Fibroblast of skin of left biceps (primary cell): ENCODE measurements around the gene SLC35E4.
A peak's percentile ranks its signal among the peaks of the same experiment; 100 is the strongest.
"Not testable (repeated sequence)": the region's sequence is repeated elsewhere in the genome, so short reads cannot be mapped to it uniquely, and the experiment has no call there.

ENCODE experiments used
- DNase-seq, 2 experiments: peaks; one replicate each; pipeline ENCODE4 v3.0.0-alpha.2; 2013; ENCODE audit warnings: low read depth in 2 of 2

The SLC35E4 gene

GRCh38 chr22:30635273-30636225 lies at the start of gene SLC35E4:
Gene SLC35E4, plus strand, starts transcription at chr22:30635781. Its CDS starts 670 bp downstream, at chr22:30636451.
- DNase-seq, result peak; percentile 68 to 77

- DNase-seq, result no peak
These were observed 49.2 kb upstream of the SLC35E4 start for GRCh38 chr22:30586414-30586813.

- DNase-seq, result no peak
These were observed 44.4 kb upstream of the SLC35E4 start for GRCh38 chr22:30591191-30591587.

- peak; percentile 97 for DNase-seq
These were observed 43.8 kb upstream of the SLC35E4 start, which contains the start of gene PES1 for GRCh38 chr22:30591588-30592359. Gene PES1, minus strand, starts transcription at chr22:30591910. Its CDS starts 77 bp downstream, at chr22:30591833.

GRCh38 chr22:30592360-30592713 lies 43.2 kb upstream of the SLC35E4 start:
- not testable (repeated sequence) for DNase-seq

- no peak for DNase-seq
These were observed 39.4 kb upstream of the SLC35E4 start for GRCh38 chr22:30596199-30596598.

GRCh38 chr22:30596886-30597285 lies 38.7 kb upstream of the SLC35E4 start:
- DNase-seq, result no peak

GRCh38 chr22:30598986-30599385 lies 36.6 kb upstream of the SLC35E4 start:
- DNase-seq, result no peak

- no peak for DNase-seq
These were observed 34.7 kb upstream of the SLC35E4 start for GRCh38 chr22:30600921-30601320.

- DNase-seq, result no peak
These were observed 34.1 kb upstream of the SLC35E4 start for GRCh38 chr22:30601464-30601863.

GRCh38 chr22:30602049-30602448 lies 33.5 kb upstream of the SLC35E4 start:
- DNase-seq, result no peak

GRCh38 chr22:30603801-30604200 lies 31.8 kb upstream of the SLC35E4 start:
- DNase-seq, result no peak

- no peak for DNase-seq
These were observed 30.9 kb upstream of the SLC35E4 start for GRCh38 chr22:30604723-30605122.

- no peak for DNase-seq
These were observed 30.0 kb upstream of the SLC35E4 start for GRCh38 chr22:30605449-30606110.

GRCh38 chr22:30606455-30607299 lies 28.9 kb upstream of the SLC35E4 start, which contains the start of gene TCN2:
Gene TCN2, plus strand, starts transcription at chr22:30607174. Its CDS starts 158 bp downstream, at chr22:30607332.
- DNase-seq, result peak in 1 of 2 experiments; percentile 11

- no peak for DNase-seq
These were observed 28.2 kb upstream of the SLC35E4 start for GRCh38 chr22:30607300-30607930.

- no peak for DNase-seq
These were observed 27.6 kb upstream of the SLC35E4 start for GRCh38 chr22:30607939-30608338.

GRCh38 chr22:30609260-30610185 lies 26.1 kb upstream of the SLC35E4 start:
- DNase-seq, result peak in 1 of 2 experiments; percentile 13

GRCh38 chr22:30610299-30610698 lies 25.3 kb upstream of the SLC35E4 start:
- no peak for DNase-seq
